Hepatocyte (in vitro differentiated cells): Measurements from ENCODE around the gene OXLD1.

Source experiments
- CTCF ChIP-seq: fragments of 200-600 bp; sonication (generic); IDR thresholded peaks from 2 replicates; pipeline ENCODE4 v1.5.1; 2016; ENCODE audit warnings: antibody characterized with exemption, mild to moderate bottlenecking; ENCODE audit not compliant: poor library complexity
- EZH2phosphoT487 ChIP-seq: fragments of 200-600 bp; sonication (generic); IDR thresholded peaks from one replicate; pipeline ENCODE4 v1.6.1; 2018; ENCODE audit warnings: antibody characterized with exemption, mild to moderate bottlenecking, low read depth, moderate library complexity; ENCODE audit not compliant: unreplicated experiment, severe bottlenecking

- TF ChIP-seq EZH2phosphoT487 (no peak), CTCF (no peak)
These were observed 30.0 kb upstream of the OXLD1 start for GRCh38 chr17:81696218-81696941.
